Adrenal gland (tissue), 12 donors: ENCODE results near the gene FTMT. TPM values are rescaled to one million over a fixed set of nuclear protein-coding genes. Genes with fewer than 3 reads are reported as not detected.

Source experiments
- DNase-seq, 7 donors: peaks; one replicate each; pipeline ENCODE4 v3.0.0-alpha.2; 2019 to 2020
- H3K27ac ChIP-seq, 5 donors: fragments of 200-600 bp; sonication (generic) in 4 of 5; 1 replicate in 3 of 5; 2 replicates in 2 of 5; pipeline versions ENCODE4 v1.5.1 to v1.8.0; 2016 to 2020; ENCODE audit warnings: mild to moderate bottlenecking in 1 of 5
- H3K27me3 ChIP-seq: fragments of 200-600 bp; 2 replicates; pipeline ENCODE4 v1.8.0; 2021
- H3K36me3 ChIP-seq, 2 donors: fragments of 200-600 bp; replicated peaks in 1 of 2; 1 replicate in 1 of 2; 2 replicates in 1 of 2; pipeline versions ENCODE4 v1.5.1 to v1.8.0; 2018 to 2022
- H3K4me1 ChIP-seq, 2 donors: fragments of 200-600 bp; replicated peaks in 1 of 2; 1 replicate in 1 of 2; 2 replicates in 1 of 2; pipeline versions ENCODE4 v1.5.1 to v1.8.0; 2018 to 2021
- H3K4me3 ChIP-seq, 4 donors: fragments of 200-600 bp; sonication (generic) in 3 of 4; one replicate each; pipeline ENCODE4 v1.5.1; 2016 to 2018
- H3K9me3 ChIP-seq, 3 donors: fragments of 200-600 bp; sonication (generic) in 1 of 3; replicated peaks in 1 of 3; 1 replicate in 2 of 3; 2 replicates in 1 of 3; pipeline versions ENCODE4 v1.5.1 to v1.8.0; 2016 to 2021
- POLR2A ChIP-seq, 2 donors: fragments of 450-650 bp; IDR thresholded peaks; one replicate each; pipeline ENCODE4 v1.6.1; 2017; ENCODE audit warnings: antibody characterized with exemption in 2 of 2, mild to moderate bottlenecking in 2 of 2, moderate library complexity in 1 of 2
- WGBS, 4 donors: extraction: QIAGEN DNeasy Blood & Tissue Kit in 2 of 4; methylation state at CpG; one replicate each; pipeline versions ENCODE4 v1.1.5 to v1.1.7; 2013 to 2017; 5-methylcytosine and 5-hydroxymethylcytosine counted together
- intact Hi-C, 2 donors: fragments of 100-400 bp; cut with DNase I; formaldehyde crosslinking; loops; one replicate each; pipeline versions ENCODE4 v1.14.1 to v1.15.0; 2022 to 2023
- polyA plus RNA-seq, 3 donors: library from polyadenylated mRNA; stranded (reverse); fragments of 200-250 nt in 2 of 3; fragments of 350-450 nt in 1 of 3; fragmentation: Illumina TruSeq in 1 of 3; extraction: RNeasy Lipid Tissue Mini Kit (QIAGEN cat#74804) in 1 of 3; gene quantifications; one replicate each; pipeline ENCODE4 v1.2.3, GENCODE V29; 2013 to 2014
- total RNA-seq, 9 donors: library from RNA; depleted of rRNA in 4 of 9; stranded (reverse); fragments of >200 nt in 4 of 9; fragments of 120-200 nt in 1 of 9; fragmentation: NEBNext Ultra II Directional in 1 of 9; extraction: Animal tissue kit (Norgen Biotek cat#: 25700) in 1 of 9; gene quantifications; one replicate each; pipeline versions ENCODE4 v1.1.0 to v1.2.4, GENCODE V29; 2013 to 2023
- TF ChIP-seq, protein P1 (sequence below), 6 experiments: fragments of 450-650 bp in 4 of 6; fragments of 200-600 bp in 2 of 6; sonication (generic) in 1 of 6; IDR thresholded peaks; 1 replicate in 5 of 6; 2 replicates in 1 of 6; pipeline versions ENCODE4 v1.5.1 to v1.8.0; 2016 to 2021; ENCODE audit warnings: antibody characterized with exemption in 6 of 6, mild to moderate bottlenecking in 2 of 6, moderate library complexity in 1 of 6
- donor health status: healthy with polysubstance abuse.
- donor health status: Bipolar disorder and iron deficiency.
- donor health status: DM: yes; HTN: yes; CAD: no.
- donor health status: DM: no; HTN: no; CAD: no.
- donor health status: DM: no; HTN: no; CAD: no.
- donor health status: DM: yes; HTN: yes; CAD: no.

Gene FTMT
- total and polyA plus RNA-seq, 12 donors: not detected

DNA sequence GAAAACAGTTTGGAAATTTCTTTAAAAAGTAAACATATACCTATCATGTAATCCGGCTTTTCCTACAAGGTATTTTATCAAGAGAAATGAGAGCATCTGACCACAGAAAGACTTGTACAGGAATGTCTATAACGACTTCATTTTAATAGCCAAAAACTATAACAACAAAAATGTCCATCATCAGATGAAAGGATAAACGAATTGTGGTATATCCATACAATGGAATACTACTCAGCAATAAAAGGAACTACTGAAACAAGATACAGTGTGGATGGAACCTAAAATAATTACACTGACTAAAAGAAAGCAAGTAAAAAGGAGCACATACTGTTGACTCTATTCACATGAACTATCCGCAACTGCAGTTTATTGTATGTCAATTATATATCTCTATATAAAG, 1.4 kb upstream of the FTMT start:
- no peaks in the 10 kb centered on the region for H3K4me1 ChIP-seq
- H3K27me3 ChIP-seq: no peaks in the 10 kb centered on the region
- 71 to 80% (median 78%) methylated on average over 4 of the region's 4 CpGs for WGBS, 4 donors
- TF ChIP-seq, protein P1, sequence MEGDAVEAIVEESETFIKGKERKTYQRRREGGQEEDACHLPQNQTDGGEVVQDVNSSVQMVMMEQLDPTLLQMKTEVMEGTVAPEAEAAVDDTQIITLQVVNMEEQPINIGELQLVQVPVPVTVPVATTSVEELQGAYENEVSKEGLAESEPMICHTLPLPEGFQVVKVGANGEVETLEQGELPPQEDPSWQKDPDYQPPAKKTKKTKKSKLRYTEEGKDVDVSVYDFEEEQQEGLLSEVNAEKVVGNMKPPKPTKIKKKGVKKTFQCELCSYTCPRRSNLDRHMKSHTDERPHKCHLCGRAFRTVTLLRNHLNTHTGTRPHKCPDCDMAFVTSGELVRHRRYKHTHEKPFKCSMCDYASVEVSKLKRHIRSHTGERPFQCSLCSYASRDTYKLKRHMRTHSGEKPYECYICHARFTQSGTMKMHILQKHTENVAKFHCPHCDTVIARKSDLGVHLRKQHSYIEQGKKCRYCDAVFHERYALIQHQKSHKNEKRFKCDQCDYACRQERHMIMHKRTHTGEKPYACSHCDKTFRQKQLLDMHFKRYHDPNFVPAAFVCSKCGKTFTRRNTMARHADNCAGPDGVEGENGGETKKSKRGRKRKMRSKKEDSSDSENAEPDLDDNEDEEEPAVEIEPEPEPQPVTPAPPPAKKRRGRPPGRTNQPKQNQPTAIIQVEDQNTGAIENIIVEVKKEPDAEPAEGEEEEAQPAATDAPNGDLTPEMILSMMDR (IDR thresholded peaks at IDR 0.05): no peak
- TF ChIP-seq POLR2A (IDR thresholded peaks at IDR 0.05): no peak
- no peak for DNase-seq
- H3K4me3 ChIP-seq: no peak overlapping the region
- no peaks in the 10 kb centered on the region for H3K9me3 ChIP-seq
- intact Hi-C loops: no loop called here
- no peak overlapping the region for H3K27ac ChIP-seq
- no peaks in the 10 kb centered on the region for H3K36me3 ChIP-seq

DNA sequence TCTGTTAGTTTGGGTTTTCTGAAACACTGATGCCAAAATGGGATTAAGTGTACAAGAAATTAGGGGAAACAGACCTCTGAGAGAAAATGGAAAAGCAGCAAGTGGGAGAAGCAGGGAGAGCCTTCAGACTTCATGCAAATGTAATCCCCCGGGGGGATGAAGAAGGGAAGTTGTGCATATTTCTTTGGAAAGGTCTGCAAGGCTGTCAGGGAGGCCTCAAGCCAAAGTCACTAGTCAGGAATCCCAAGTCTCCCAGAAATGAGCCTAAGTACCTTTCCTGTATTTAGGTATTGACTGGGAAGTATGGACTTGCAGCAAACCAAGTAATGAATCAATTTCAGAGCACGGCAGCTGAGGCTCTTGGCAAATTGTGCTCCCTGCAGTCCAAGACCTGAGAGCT, 2.2 kb downstream of the FTMT start:
- intact Hi-C loops: no loop called here
- WGBS, 4 donors: 58 to 62% (median 60%) methylated on average over 1 to 2 of the region's 2 CpGs
- Histone ChIP-seq H3K4me1 (no peaks in the 10 kb centered on the region), H3K9me3 (no peaks in the 10 kb centered on the region), H3K27me3 (no peaks in the 10 kb centered on the region), H3K36me3 (no peaks in the 10 kb centered on the region), H3K27ac (no peak overlapping the region), H3K4me3 (no peak overlapping the region)
- TF ChIP-seq, protein P1 (IDR thresholded peaks at IDR 0.05): no peak
- no peak for TF ChIP-seq POLR2A (IDR thresholded peaks at IDR 0.05)
- no peak for DNase-seq

DNA sequence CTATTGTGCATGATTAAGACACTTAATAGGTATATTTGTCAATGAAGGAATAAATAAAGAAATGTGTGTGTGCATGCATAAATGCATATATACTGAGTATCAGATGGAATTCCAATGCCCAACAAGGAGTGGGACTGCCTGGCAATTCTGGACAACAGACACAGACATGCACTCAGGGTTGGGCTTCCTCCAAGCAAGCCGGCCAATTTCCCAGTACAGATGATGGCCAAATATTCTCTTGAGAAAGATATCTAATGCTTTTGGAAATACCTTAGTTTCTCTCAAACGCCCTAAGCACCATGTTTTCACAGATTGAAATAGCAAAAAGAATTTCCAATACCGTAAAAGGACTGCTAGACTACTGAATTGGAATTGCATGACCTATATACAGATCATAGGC, 11.1 kb downstream of the FTMT start:
- intact Hi-C loops: no loop called here
- Histone ChIP-seq H3K36me3 (no peaks in the 10 kb centered on the region), H3K27me3 (no peaks in the 10 kb centered on the region), H3K9me3 (no peaks in the 10 kb centered on the region), H3K27ac (no peak overlapping the region), H3K4me1 (no peaks in the 10 kb centered on the region), H3K4me3 (no peak overlapping the region)
- TF ChIP-seq, protein P1 (IDR thresholded peaks at IDR 0.05): no peak
- no peak for TF ChIP-seq POLR2A (IDR thresholded peaks at IDR 0.05)
- WGBS, 4 donors: 65 to 69% (median 67%) methylated on average over 3 of the region's 3 CpGs
- DNase-seq: no peak

DNA sequence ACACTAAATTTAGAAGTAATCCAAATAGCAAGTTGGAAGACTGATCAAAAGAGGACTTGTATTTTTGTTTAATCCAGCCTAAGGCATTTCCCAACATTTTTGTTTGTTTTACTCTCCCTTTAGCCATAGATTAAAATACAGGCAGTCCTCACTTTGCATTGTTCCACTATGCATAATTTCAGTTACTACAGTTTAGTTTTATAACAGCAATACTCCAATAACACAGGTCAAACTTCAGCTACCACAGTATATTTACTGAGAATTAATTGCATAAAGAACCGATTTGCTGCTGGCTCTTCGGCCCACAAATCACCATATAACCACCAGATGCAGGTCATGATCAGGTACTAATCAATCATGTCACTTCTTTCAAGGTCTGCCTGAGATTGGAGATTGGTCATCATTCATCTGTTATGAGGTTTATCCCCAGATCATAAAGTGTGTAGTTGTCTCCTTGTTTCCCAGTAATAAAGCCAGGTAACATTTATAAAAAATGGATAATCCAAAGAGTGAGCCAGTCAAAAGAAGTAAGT, 12.1 kb downstream of the FTMT start:
- Histone ChIP-seq H3K36me3 (no peaks in the 10 kb centered on the region), H3K27me3 (no peaks in the 10 kb centered on the region), H3K4me3 (no peak overlapping the region), H3K27ac (no peak overlapping the region), H3K4me1 (no peaks in the 10 kb centered on the region), H3K9me3 (no peaks in the 10 kb centered on the region)
- WGBS, 4 donors: 24 to 41% (median 34%) methylated on average over 2 of the region's 2 CpGs
- DNase-seq: no peak
- intact Hi-C loops: no loop called here
- TF ChIP-seq, protein P1 (IDR thresholded peaks at IDR 0.05): no peak
- TF ChIP-seq POLR2A (IDR thresholded peaks at IDR 0.05): no peak
